Gastrocnemius medialis (tissue), 4 donors: Measurements from ENCODE around the gene ZNF384.
A peak's percentile ranks its signal among the peaks of the same experiment; 100 is the strongest.

Experiments used
- CTCF ChIP-seq, 5 experiments: fragments of 450-650 bp in 3 of 5; fragments of 200-600 bp in 2 of 5; sonication (generic) in 2 of 5; IDR thresholded peaks in 4 of 5; conservative IDR thresholded peaks in 1 of 5; 1 replicate in 4 of 5; 2 replicates in 1 of 5; pipeline ENCODE4 v1.5.1; 2016 to 2019; ENCODE audit warnings: antibody characterized with exemption in 5 of 5, mild to moderate bottlenecking in 3 of 5, moderate library complexity in 3 of 5
- POLR2A ChIP-seq, 2 donors: fragments of 450-650 bp; IDR thresholded peaks; one replicate each; pipeline ENCODE4 v1.6.1; 2017; ENCODE audit warnings: antibody characterized with exemption in 2 of 2, mild to moderate bottlenecking in 2 of 2, moderate library complexity in 2 of 2

GRCh38 chr12:6735448-6736191 is 46.4 kb upstream of the ZNF384 start:
- no peak for TF ChIP-seq POLR2A (IDR thresholded peaks at IDR 0.05)
- TF ChIP-seq CTCF (IDR thresholded peaks at IDR 0.05 in 4 of 5, conservative IDR thresholded peaks at IDR 0.05 in 1 of 5) = peak; percentile 59 to 78 (median 70)
